AG04450 (cell line): ENCODE results near the gene TCF7L1. TPM values are rescaled to one million over a fixed set of nuclear protein-coding genes. Genes with fewer than 3 reads are reported as not detected.

Experiments used
- CTCF ChIA-PET: fragments of 300-600, 350-600 bp; formaldehyde crosslinking; extraction: SDS; loops from one replicate; lab custom pipeline; 2022; ENCODE audit warnings: antibody characterized with exemption, inconsistent platforms; lab: Charles Lee
- POLR2A ChIA-PET: fragments of 350-600 bp; formaldehyde crosslinking; extraction: SDS; loops from one replicate; lab custom pipeline; 2021; ENCODE audit warnings: antibody characterized with exemption, inconsistent platforms; lab: Yijun Ruan, JAX
- DNase-seq: peaks from one replicate; pipeline ENCODE4 v3.0.0-alpha.2; 2011; ENCODE audit warnings: low read depth, low spot score
- H3K27ac ChIP-seq: one replicate; pipeline ENCODE4 v1.5.1; 2012; ENCODE audit warnings: low read depth, low read length, control low read depth
- H3K27me3 ChIP-seq: one replicate; pipeline ENCODE4 v1.6.0; 2012; ENCODE audit warnings: low read length; ENCODE audit not compliant: control insufficient read depth, insufficient read depth
- H3K4me3 ChIP-seq: 2 replicates; pipeline ENCODE4 v1.5.1; 2011; ENCODE audit warnings: mild to moderate bottlenecking, low read depth, low read length, control low read depth
- H3K9me3 ChIP-seq: 2 replicates; pipeline ENCODE4 v1.5.1; 2012; ENCODE audit warnings: low read length; ENCODE audit not compliant: control insufficient read depth, insufficient read depth
- CTCF ChIP-seq: IDR thresholded peaks from 2 replicates; pipeline ENCODE4 v1.5.1; 2011; ENCODE audit warnings: low read depth, low read length, control low read depth, inconsistent platforms
- polyA plus RNA-seq: library from polyadenylated mRNA; depleted of rRNA; stranded (reverse); fragments of >200 nt; gene quantifications from 2 replicates; pipeline ENCODE4 v1.2.3, GENCODE V29; 2011

The TCF7L1 gene
- polyA plus RNA-seq, 1 experiment, result 2.7 TPM

- CTCF ChIA-PET, result interaction anchor here (1.2 kb wide), 1 partner anchor 24 kb away, joined by 5 read pairs; no protein-coding TSS in a partner anchor
- no peak for TF ChIP-seq CTCF
- Histone ChIP-seq H3K4me3 (no peak overlapping the region), H3K27me3 (peaks cover 38% of the 10 kb centered on the region), H3K9me3 (no peaks in the 10 kb centered on the region), H3K27ac (no peak overlapping the region)
- no peak for DNase-seq
- POLR2A ChIA-PET, result interaction anchor here (0.5 kb wide), 1 partner anchor 179 kb away, joined by 4 read pairs; no protein-coding TSS in a partner anchor
Observed at GRCh38 chr2:85089585-85089984, 43.6 kb upstream of the TCF7L1 start.

GRCh38 chr2:85091838-85092237 is 41.4 kb upstream of the TCF7L1 start:
- ChIA-PET POLR2A (no interaction called here), CTCF (interaction anchor here (1.2 kb wide), 1 partner anchor 208 kb away, joined by 3 read pairs; no protein-coding TSS in a partner anchor)
- peaks cover 36% of the 10 kb centered on the region for H3K27me3 ChIP-seq
- H3K27ac ChIP-seq, result no peak overlapping the region
- H3K9me3 ChIP-seq, result no peaks in the 10 kb centered on the region
- TF ChIP-seq CTCF, result no peak
- DNase-seq, result no peak
- H3K4me3 ChIP-seq, result no peak overlapping the region

- no peak overlapping the region for H3K4me3 ChIP-seq
- H3K27me3 ChIP-seq, result peaks cover 11% of the 10 kb centered on the region
- DNase-seq, result no peak
- POLR2A ChIA-PET, result interaction anchor here (0.7 kb wide), 1 partner anchor 28 kb away, joined by 7 read pairs; no protein-coding TSS in a partner anchor
- no peak for TF ChIP-seq CTCF
- CTCF ChIA-PET, result interaction anchor here (0.9 kb wide), 1 partner anchor 37 kb away, joined by 3 read pairs; no protein-coding TSS in a partner anchor
- no peaks in the 10 kb centered on the region for H3K9me3 ChIP-seq
- H3K27ac ChIP-seq, result no peak overlapping the region
Observed at GRCh38 chr2:85095094-85095493, 38.1 kb upstream of the TCF7L1 start.

GRCh38 chr2:85096616-85097015 is 36.6 kb upstream of the TCF7L1 start:
- H3K9me3 ChIP-seq, result no peaks in the 10 kb centered on the region
- no peak for DNase-seq
- no peak overlapping the region for H3K4me3 ChIP-seq
- ChIA-PET POLR2A (no interaction called here), CTCF (interaction anchor here (1.3 kb wide), 1 partner anchor 204 kb away, joined by 6 read pairs; no protein-coding TSS in a partner anchor)
- no peak for TF ChIP-seq CTCF
- H3K27ac ChIP-seq, result no peak overlapping the region
- peaks cover 4% of the 10 kb centered on the region for H3K27me3 ChIP-seq

GRCh38 chr2:85104228-85104627 is 29.0 kb upstream of the TCF7L1 start:
- H3K27me3 ChIP-seq, result no peaks in the 10 kb centered on the region
- TF ChIP-seq CTCF, result no peak
- no peak overlapping the region for H3K27ac ChIP-seq
- no peak overlapping the region for H3K4me3 ChIP-seq
- ChIA-PET POLR2A (no interaction called here), CTCF (interaction anchor here (0.7 to 1.6 kb wide), 3 partner anchors 37 to 196 kb away, joined by 3 to 9 read pairs (median 3); no protein-coding TSS in a partner anchor)
- H3K9me3 ChIP-seq, result no peaks in the 10 kb centered on the region
- DNase-seq, result no peak
